GM18861 (cell line): ENCODE measurements around the gene GDF15.
"Not testable (repeated sequence)": the region's sequence is repeated elsewhere in the genome, so short reads cannot be mapped to it uniquely, and the experiment has no call there.

Experiments used
- ATAC-seq: cut with Tn5 transposase; IDR thresholded peaks from one replicate; pipeline ENCODE4 v1.9.1; 2021; ENCODE audit not compliant: unreplicated experiment

The GDF15 gene

DNA sequence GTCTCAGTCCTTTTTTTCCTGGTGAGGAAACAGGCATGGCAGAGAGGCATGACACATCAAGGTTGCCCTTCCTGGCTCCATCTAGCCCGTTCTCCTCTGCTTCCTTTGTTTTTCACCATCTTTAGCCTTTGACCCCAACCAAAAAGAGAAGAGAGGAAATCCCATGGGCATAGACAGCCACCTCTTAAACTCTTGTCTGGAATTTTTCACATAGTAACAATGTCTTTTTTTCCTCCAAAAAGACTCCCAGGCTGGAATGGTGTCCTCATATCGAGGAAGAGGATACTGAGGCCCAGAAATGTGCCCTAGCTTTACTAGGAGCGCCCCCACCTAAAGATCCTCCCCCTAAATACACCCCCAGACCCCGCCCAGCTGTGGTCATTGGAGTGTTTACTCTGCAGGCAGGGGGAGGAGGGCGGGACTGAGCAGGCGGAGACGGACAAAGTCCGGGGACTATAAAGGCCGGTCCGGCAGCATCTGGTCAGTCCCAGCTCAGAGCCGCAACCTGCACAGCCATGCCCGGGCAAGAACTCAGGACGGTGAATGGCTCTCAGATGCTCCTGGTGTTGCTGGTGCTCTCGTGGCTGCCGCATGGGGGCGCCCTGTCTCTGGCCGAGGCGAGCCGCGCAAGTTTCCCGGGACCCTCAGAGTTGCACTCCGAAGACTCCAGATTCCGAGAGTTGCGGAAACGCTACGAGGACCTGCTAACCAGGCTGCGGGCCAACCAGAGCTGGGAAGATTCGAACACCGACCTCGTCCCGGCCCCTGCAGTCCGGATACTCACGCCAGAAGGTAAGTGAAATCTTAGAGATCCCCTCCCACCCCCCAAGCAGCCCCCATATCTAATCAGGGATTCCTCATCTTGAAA is at the start of gene GDF15:
Gene GDF15 (plus strand): TSS at position 484 of the 868 bp plus-strand sequence. CDS start 32 bp downstream, at position 516.
- ATAC-seq = no peak

GRCh38 chr19:18338541-18338940 is 47.4 kb upstream of the GDF15 start:
- ATAC-seq = no peak

DNA sequence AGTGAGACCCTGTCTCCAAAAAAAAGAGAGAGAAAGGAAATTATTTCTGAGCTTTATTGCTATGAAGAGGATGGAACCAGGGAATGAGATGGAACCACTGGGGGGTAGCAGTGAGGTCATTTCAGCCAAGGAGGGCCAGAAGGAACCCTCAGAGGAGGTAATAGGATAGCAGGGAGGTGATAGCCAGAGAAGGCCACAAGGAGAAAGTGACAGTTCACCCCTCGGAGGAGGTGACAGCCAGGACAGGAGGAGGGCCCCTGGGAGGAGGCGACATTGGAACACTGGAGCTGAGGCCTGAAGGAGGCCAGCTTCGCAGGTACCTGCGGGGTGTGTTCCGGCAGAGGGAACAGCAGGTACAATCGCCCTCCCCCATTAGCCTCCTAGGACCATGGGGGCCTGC is 46.2 kb upstream of the GDF15 start:
- ATAC-seq = no peak

- ATAC-seq = peak; percentile 59
These were observed 45.6 kb upstream of the GDF15 start, which contains the start of gene PGPEP1 for GRCh38 chr19:18340190-18340989. PGPEP1 (plus strand) TSS chr19:18340598; CDS start chr19:18340682, 84 bp downstream.

- ATAC-seq = no peak
These were observed 44.7 kb upstream of the GDF15 start for GRCh38 chr19:18340990-18341868.

DNA sequence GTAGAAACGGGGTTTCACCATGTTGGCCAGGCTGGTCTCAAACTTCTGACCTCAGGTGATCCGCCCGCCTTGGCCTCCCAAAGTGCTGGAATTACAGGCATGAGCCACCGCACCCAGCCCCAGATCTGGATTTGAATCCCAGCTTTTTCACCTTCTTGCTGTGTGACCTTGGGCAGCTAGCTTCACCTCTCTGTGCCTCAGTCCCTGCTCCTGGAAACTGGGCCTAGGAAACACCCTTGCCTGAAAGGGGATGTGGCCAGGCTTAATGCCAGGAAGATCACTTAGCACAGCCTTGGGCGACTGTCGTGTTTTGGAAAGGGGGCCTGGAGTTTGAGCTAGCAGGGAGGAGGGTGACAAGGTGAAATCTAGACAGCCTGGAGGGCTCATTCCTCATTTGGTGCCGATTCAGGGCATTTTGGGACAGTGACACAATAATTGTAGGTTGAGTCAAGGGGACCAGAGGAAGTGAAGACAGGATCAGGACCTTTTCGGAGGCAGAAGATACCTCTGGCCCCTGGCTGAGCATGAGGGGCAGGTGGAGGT is 43.8 kb upstream of the GDF15 start:
- ATAC-seq = no peak

GRCh38 chr19:18344582-18344950 is 41.4 kb upstream of the GDF15 start:
- no peak for ATAC-seq

- no peak for ATAC-seq
These were observed 40.7 kb upstream of the GDF15 start for GRCh38 chr19:18345296-18345695.

DNA sequence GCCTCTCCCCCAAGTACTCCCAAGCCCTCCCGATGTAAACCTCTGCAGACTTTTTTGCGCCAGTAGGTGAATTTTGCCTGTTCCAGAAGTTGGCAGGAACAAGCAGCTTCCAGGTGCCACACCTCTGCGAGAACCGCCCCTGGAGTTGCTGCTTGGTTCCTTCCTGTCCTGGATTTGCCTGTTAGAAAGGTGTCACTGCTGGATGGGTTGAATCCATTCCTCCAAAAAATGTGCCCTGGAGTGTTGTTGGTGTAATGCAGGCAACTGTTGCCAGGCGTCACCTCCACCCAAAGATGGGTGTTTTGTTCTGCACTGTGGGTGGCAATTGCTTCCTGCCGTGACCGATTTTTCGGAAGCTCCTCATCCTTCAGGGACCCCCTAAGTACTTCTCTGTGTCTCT is 39.9 kb upstream of the GDF15 start:
- ATAC-seq = no peak

GRCh38 chr19:18348171-18348570 is 37.8 kb upstream of the GDF15 start:
- ATAC-seq = no peak

DNA sequence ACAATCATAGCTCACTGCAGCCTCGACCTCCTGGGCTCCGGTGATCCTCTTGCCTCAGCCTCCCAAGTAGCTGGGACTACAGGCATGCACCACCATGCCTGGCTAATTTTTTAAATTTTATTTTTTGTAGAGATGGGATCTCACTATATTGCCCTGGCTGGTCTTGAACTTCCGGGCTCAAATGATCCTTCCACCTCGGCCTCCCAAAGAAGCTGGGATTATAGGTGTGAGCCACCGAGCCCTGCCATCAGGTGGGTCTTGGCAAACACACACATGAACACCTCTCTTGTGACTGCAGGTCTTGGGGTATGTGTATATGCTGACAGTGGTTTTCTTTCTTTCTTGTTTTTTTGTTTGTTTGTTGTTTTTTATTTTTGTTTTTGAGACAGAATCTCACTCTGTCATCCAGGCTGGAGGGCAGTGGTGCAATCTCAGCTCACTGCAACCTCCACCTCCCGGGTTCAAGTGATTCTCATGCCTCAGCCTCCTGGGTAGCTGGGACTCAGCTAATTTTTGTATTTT is 37.1 kb upstream of the GDF15 start:
- ATAC-seq = not testable (repeated sequence)

DNA sequence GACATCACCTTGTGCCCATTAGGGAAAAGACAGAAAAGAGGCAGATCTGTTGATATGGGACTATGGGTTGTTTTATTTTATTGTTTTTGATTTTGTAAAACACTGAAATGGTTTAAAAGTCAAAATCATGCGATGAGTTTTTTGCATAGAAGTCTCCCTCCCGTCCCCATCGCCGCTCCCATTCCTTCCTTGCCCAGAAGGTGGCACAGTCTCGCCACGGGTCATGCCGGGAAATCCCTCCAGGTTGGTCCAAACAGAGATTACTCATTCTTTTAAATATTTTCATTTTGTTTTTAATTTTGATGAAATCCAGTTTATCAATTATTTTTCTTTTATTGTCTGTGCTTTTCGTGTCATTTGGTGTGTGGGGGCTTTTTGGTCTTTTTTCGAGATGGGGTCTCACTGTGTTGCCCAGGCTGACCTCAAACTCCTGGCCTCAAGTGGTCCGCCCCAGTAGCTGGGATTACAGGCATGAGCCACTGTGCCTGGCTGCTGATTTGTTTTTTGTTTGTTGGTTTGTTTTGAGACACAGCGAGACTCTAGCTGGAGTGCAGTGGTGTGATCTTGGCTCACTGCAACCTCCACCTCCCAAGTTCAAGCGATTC is 36.3 kb upstream of the GDF15 start:
- no peak for ATAC-seq

DNA sequence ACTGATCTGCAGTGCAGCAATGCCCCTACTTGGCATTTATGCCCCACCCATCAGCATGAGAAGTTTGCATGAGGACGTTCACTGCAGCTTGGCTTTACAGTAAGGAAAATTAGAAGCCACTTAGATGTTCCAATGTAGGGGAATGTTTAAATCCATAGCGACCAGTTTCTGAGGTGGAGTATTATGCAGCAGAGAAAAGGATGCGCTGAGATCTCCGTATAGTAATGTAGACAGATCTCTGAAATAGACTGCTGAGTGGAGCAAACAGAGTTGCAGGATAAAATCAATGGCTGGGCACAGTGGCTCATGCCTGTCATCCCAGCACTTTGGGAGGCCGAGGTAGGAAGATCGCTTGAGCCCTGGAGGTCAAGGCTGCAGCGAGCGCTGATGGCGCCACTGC is 35.5 kb upstream of the GDF15 start:
- ATAC-seq = no peak

DNA sequence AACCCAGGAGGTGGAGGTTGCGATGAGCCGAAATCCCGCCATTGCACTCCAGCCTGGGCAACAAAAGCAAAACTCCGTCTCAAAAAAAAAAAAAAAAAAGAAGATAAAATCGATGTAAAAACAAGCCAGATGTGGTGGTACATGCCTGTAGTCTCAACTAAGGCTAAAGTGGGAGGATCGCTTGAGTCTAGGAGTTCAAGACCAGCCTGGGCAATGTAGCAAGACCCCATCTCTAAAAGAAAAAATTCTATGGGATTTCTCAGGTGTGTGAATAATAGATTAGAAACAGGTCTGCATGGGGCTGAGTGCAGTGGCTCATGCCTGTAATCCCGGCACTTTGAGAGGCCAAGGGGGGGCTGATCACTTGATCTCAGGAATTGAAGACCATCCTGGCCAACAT is 34.4 kb upstream of the GDF15 start:
- no peak for ATAC-seq

GRCh38 chr19:18353378-18354005 is 32.5 kb upstream of the GDF15 start:
- no peak for ATAC-seq

GRCh38 chr19:18354743-18355142 is 31.2 kb upstream of the GDF15 start:
- not testable (repeated sequence) for ATAC-seq

DNA sequence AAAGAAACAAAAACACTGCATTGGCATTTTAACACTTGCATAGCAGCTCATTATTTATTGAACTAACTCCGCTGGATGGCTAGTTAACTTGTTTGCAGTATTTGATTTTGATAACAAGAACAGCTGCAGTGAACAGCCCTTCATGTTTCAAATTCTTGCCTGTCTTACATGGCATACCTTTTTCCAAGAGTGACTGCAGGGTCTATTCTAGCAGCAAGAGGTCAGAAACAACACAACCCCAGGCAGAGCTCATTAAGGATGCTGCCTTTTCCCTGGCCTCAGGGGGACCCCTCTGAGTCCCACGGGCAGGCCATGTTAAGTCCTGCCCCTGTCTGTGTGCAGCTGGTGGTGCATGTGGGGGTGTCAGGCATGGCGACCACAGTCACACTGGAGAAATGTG is 28.9 kb upstream of the GDF15 start:
- no peak for ATAC-seq

- ATAC-seq = no peak
These were observed 24.3 kb upstream of the GDF15 start for GRCh38 chr19:18361646-18362045.

GRCh38 chr19:18362934-18363542 is 22.9 kb upstream of the GDF15 start:
- no peak for ATAC-seq
